ENCODE data around the gene GRIA3.
"Not testable (repeated sequence)": the region's sequence is repeated elsewhere in the genome, so short reads cannot be mapped to it uniquely, and the experiment has no call there.

The GRIA3 gene

DNA sequence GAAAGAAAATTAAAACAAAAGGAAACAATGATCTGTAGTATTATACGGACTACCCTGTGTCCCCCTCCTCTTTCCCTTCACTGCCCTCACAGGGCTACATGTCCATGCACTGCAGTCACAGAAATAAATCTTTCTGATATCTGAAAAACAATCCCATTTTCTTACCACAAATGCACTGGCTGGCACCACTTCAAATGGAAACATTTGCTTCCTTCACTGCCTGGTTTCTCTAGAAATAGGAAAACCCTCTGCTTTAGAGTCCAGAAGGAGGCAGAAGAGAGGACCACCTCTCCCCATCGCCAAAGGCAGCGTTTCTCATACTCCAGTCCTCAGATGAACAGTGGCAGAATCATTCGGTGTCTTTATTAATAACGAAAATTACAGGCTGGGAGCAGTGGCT lies 98.2 kb downstream of the GRIA3 start:
- no peak for FAIRE-seq

- FAIRE-seq = not testable (repeated sequence)
Measured at GRCh38 chrX:123283407-123283806, 99.3 kb downstream of the GRIA3 start.

DNA sequence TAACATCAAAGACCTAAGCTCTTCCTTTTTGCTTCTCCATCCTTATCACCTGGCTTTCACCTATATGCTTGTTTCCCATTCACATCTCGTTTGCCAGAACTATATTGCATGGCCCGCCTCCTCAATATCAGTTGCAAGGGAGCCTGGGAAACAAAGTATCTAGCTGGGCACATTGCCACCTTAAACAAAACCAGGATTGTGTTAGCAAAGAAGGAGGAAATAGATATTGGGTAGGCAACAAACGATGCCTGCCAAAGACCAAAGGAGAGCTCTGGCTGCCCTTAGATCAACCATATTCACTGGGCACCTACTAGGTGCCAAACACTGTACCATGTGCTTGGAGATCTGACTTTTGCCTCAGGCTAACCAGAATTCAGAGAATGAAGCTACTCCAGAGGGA lies 107.5 kb downstream of the GRIA3 start:
- FAIRE-seq = no peak

DNA sequence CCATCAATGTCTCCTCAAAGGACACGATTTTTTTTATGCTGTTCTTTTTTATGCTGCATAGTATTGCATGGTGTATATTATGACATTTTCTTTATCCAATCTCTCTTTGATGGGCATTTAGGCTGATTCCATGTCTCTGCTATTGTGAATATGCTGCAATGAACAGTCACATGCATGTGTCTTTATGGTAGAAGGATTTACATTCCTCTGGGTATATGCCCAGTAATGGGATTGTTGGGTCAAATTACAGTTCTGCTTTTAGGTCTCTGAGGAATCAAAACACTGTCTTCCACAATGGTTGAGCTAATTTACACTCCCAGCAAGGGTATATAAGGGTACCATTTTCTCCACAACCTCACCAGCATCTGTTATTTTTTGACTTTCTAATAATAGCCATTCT lies 113.9 kb downstream of the GRIA3 start:
- FAIRE-seq = no peak

GRCh38 chrX:123303429-123303828 lies 119.4 kb downstream of the GRIA3 start:
- FAIRE-seq = no peak

DNA sequence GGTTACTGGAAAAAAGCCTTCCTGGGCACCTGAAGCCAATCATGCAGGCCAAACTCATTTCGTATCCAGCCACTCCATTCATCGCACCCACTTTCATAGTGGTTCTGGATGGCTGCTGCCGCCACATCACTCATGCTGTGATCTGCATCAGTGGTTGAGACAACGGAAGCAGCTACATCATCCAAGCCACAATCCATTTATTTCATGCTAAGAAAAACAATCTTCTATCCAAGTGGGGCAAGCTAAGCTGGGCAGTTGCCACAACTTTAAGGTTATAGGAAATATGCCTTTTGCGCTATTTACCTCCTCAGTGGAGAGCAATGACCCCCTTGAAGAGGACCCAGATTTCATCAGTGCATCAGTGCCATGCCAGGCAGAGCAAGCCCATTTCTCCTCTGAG lies 124.6 kb downstream of the GRIA3 start:
- FAIRE-seq = no peak

GRCh38 chrX:123310112-123310511 lies 126.0 kb downstream of the GRIA3 start:
- no peak for FAIRE-seq

DNA sequence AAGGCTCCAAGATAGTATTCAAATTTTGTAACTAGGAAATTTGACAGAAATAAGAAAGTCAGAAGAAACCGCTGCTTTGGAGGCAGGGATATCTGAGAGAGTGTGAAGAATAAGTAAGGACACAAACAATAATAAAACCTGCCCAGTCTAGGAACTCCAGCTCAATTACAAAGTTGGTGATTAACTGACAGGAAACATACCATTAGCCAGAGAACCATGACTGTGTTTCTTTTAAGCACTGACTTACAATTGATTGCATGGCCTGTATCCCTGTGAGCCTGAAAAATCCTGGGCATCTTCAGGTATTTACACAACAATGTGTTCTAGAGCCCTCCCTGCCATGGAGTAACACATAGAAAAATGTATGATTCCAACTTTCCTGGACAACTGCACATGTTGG lies 127.4 kb downstream of the GRIA3 start:
- no peak for FAIRE-seq

DNA sequence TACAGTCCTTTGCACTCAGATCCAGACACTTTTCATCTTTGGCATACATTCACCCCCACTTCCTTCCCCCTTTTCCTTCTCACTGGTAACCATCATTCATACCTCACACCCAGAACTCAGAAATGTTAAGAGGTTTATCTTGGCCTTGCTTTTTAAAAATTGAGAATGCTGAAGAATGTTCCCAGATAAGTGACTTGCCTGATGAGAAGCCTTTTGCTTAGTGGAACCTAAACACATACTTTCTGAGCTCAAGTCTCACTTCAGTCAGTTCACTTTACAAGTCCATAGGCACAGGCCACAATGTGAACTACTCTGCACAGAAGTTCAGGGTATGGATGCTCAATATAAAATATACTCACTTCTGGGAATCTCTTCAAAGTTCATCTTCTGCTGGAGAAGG lies 129.4 kb downstream of the GRIA3 start:
- FAIRE-seq = no peak

- no peak for FAIRE-seq
Measured at GRCh38 chrX:123320622-123321021, 136.5 kb downstream of the GRIA3 start.

GRCh38 chrX:123322536-123322935 lies 138.5 kb downstream of the GRIA3 start:
- FAIRE-seq = no peak

DNA sequence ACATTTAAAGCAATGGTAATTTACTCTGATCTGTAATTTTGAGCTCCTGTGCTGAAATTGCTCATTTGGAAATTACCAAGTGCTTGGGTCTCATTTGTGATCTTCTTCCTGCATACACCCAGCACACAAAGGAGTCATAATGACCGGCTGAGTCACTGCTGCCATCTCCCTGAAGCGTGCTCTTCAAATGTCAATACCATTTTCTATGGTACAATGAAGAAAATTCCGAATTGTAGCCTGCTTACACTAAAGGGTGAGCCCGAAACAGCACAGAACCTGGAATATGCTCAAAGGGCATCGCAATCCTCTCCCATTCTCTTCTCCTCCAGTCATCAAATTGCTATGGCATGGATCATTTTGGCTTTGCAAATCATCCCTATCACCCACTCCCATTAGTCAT lies 140.5 kb downstream of the GRIA3 start:
- no peak for FAIRE-seq

- FAIRE-seq = no peak
Measured at GRCh38 chrX:123330229-123330942, 146.3 kb downstream of the GRIA3 start.

- no peak for FAIRE-seq
Measured at GRCh38 chrX:123331349-123331748, 147.3 kb downstream of the GRIA3 start.

- FAIRE-seq = no peak
Measured at GRCh38 chrX:123331859-123332258, 147.8 kb downstream of the GRIA3 start.

GRCh38 chrX:123336666-123337065 lies 152.6 kb downstream of the GRIA3 start:
- FAIRE-seq = no peak

GRCh38 chrX:123337886-123338639 lies 154.0 kb downstream of the GRIA3 start:
- FAIRE-seq = no peak

GRCh38 chrX:123339221-123339905 lies 155.3 kb downstream of the GRIA3 start:
- FAIRE-seq = no peak

DNA sequence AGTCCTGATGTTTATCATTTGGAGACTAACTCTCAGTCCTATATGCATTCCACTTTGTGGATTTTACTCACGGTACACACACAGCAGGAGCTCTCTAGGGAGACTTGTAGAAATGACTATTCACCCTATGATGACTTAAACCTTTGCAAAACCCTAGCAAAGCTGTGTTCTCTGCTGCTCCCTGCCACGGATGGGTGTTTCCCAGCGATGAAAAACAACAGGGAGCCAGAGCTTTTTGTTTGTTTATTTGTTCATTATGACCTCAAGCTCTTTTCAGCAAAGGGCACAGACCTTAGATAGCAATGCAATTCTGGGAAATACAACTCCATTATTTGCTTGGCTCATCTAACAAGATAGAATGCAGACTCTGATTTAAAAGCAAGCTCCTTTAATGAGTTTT lies 156.6 kb downstream of the GRIA3 start:
- FAIRE-seq = no peak

DNA sequence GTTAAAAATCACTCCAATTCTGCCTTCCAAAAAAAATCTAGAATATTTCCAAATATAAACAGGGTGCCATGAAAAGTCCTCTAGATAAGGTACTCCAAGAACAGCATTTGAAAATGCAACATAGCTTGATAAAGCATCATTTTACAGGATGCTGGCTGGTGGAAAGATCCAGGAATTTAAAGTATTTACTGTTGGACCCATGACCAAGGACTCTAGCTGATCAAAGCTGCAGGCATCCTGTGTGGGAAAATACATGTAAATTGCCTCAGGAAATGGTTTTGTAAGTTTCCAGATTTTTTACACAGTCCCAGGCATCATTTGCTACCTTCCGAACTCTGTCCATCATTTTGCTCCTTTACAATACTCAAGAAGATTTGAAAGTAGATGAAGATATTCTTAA lies 164.4 kb downstream of the GRIA3 start:
- FAIRE-seq = no peak

GRCh38 chrX:123350226-123350625 lies 166.1 kb downstream of the GRIA3 start:
- no peak for FAIRE-seq

GRCh38 chrX:123357941-123358340 lies 173.9 kb downstream of the GRIA3 start:
- FAIRE-seq = no peak

DNA sequence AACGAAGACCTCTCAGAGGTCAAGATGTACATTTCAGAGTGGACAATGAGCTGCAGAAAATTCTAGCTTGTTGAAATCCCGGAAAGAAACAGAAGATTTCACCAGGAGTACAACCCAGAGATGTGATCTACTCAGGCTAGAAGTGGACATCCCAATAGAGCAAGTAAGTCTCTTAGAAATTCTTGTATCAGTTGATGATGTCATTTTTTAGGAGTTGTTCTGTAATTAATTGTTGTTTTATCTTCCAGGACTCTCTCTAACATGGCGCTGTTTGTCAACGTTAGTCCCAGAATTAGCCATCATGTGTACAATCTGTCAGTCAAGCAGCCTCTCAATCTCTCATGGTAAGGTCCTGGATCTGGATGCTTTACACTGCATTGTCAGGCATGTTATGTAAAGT lies 174.4 kb downstream of the GRIA3 start:
- FAIRE-seq = no peak

- FAIRE-seq = no peak
Measured at GRCh38 chrX:123361371-123361770, 177.3 kb downstream of the GRIA3 start.
